Peyer's patch (tissue), 4 donors: ENCODE data around the gene ATG2B. TPM values are rescaled to one million over a fixed set of nuclear protein-coding genes. Genes with fewer than 3 reads are reported as not detected.

Experiments
- DNase-seq, 3 donors: peaks; one replicate each; pipeline ENCODE4 v3.0.0-alpha.2; 2017 to 2019
- H3K27ac ChIP-seq, 4 donors: fragments of 200-600 bp; sonication (generic); one replicate each; pipeline ENCODE4 v1.5.1; 2016 to 2019
- H3K27me3 ChIP-seq, 2 donors: fragments of 200-600 bp; sonication (generic); one replicate each; pipeline ENCODE4 v1.5.1; 2019
- H3K36me3 ChIP-seq, 3 donors: fragments of 200-600 bp; sonication (generic); one replicate each; pipeline ENCODE4 v1.5.1; 2016 to 2019
- H3K4me1 ChIP-seq, 4 donors: fragments of 200-600 bp; sonication (generic); one replicate each; pipeline ENCODE4 v1.5.1; 2016 to 2019
- H3K4me3 ChIP-seq, 4 donors: fragments of 200-600 bp; sonication (generic); 1 replicate in 3 of 4; 2 replicates in 1 of 4; pipeline ENCODE4 v1.5.1; 2016 to 2019; ENCODE audit warnings: mild to moderate bottlenecking in 1 of 4
- H3K9me3 ChIP-seq, 4 donors: fragments of 200-600 bp; sonication (generic); one replicate each; pipeline ENCODE4 v1.5.1; 2016 to 2019; ENCODE audit warnings: mild to moderate bottlenecking in 1 of 4
- CTCF ChIP-seq, 6 experiments: fragments of 450-650 bp in 4 of 6; fragments of 200-600 bp in 2 of 6; sonication (generic) in 1 of 6; IDR thresholded peaks; one replicate each; pipeline ENCODE4 v1.5.1; 2017 to 2019; ENCODE audit warnings: antibody characterized with exemption in 6 of 6, mild to moderate bottlenecking in 3 of 6, moderate library complexity in 1 of 6
- POLR2A ChIP-seq, 2 donors: fragments of 450-650 bp; IDR thresholded peaks; one replicate each; pipeline ENCODE4 v1.5.1; 2017; ENCODE audit warnings: antibody characterized with exemption in 2 of 2, mild to moderate bottlenecking in 2 of 2, moderate library complexity in 2 of 2
- total RNA-seq, 4 donors: library from RNA; depleted of rRNA; stranded (reverse); fragments of >200 nt; gene quantifications; one replicate each; pipeline ENCODE4 v1.1.0, GENCODE V29; 2016

Gene ATG2B
- 10 to 100 TPM; 39.8 to 85.8 (median 47.4) TPM for total RNA-seq

DNA sequence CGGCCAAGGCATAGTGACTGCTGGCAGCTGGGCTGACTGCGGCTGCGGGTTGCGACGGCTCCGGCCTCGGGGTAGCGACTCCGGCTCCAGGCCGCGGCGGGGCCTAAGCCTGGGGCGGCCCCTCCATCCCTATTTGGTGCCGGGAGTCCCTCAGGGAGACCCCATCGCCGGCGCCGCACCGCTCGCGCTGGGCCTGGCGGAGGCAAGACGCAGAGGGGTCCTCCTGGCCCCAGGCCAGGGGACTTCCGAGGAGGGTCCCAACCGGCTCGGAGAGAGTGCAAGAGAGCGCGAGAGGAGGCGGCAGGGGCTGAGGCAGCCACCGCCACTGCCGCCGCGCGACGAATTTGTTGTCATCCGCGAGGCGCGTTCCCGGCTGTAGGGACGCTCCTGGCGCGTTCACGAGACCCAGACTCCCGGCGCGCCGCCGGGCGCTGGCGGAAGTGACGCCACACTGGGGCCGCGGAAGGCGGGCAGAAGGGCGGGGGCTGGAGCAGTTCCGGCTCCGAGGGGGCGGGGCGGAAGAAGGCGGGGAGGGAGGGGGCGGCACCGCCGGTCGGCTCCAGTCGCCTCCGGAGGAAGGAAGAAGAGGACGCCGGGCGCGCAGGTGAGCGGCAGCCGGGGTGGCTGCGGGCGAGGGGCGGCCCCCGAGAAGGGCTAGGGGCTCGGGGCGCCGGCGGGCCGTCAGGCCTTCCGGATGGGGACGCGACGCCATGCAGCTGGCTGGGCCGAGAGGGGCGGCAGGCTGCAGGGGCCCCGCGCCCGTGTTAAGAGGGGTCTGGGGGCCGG is at the start of gene ATG2B, which contains the start of gene GSKIP:
ATG2B (minus strand) TSS at position 377 of the 786 bp plus-strand sequence; CDS start at position 12, 365 bp downstream.
GSKIP (plus strand) TSS at position 562 of the 786 bp plus-strand sequence. CDS start 18,722 bp downstream, outside the sequence.
- Histone ChIP-seq H3K27me3 (no peaks in the 10 kb centered on the region), H3K4me3 (peak within 1 kb of the TSS; percentile 54 to 99 (median 86)), H3K27ac (peak within 1 kb of the TSS; percentile 81 to 99 (median 90)), H3K4me1 (peaks cover 0 to 37% (median 1%) of the 10 kb centered on the region in 4 donors), H3K36me3 (no peaks in the 10 kb centered on the region), H3K9me3 (no peaks in the 10 kb centered on the region)
- no peak for TF ChIP-seq CTCF (IDR thresholded peaks at IDR 0.05)
- peak; percentile 83 to 89 for TF ChIP-seq POLR2A (IDR thresholded peaks at IDR 0.05)
- DNase-seq: peak; percentile 95 to 98 (median 98)

- DNase-seq: no peak
- TF ChIP-seq CTCF (IDR thresholded peaks at IDR 0.05): no peak
- no peak for TF ChIP-seq POLR2A (IDR thresholded peaks at IDR 0.05)
- H3K4me1 ChIP-seq: no peaks in the 10 kb centered on the region
- H3K27ac ChIP-seq: no peak overlapping the region
- no peak overlapping the region for H3K4me3 ChIP-seq
- no peaks in the 10 kb centered on the region for H3K9me3 ChIP-seq
- H3K27me3 ChIP-seq: no peaks in the 10 kb centered on the region
- H3K36me3 ChIP-seq: no peaks in the 10 kb centered on the region
Measured at GRCh38 chr14:96410119-96410518, 47.0 kb upstream of the ATG2B start.

- no peaks in the 10 kb centered on the region for H3K4me1 ChIP-seq
- no peak for DNase-seq
Measured at GRCh38 chr14:96409701-96410100, 46.6 kb upstream of the ATG2B start.

DNA sequence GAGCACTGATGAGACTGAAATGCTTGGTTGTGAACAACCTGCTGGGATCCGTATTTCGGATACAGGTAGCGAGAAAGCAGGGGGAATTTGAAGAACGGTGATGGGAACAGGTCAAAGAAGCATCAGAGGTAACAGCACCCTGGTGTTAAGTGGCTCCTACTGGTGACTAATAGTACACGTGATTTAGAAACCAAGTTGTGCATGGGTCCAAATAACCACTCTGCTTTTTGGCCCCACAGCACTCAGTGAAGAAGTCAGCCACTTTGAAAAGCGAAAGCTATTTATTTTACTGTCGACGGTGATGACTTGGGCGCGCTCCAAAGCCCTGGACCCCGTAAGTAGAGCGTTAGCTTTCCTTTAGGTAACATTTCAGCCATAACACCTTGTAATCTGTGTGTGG is 45.5 kb upstream of the ATG2B start:
- Histone ChIP-seq H3K9me3 (no peaks in the 10 kb centered on the region), H3K4me1 (no peaks in the 10 kb centered on the region), H3K27me3 (no peaks in the 10 kb centered on the region), H3K36me3 (no peaks in the 10 kb centered on the region), H3K4me3 (no peak overlapping the region), H3K27ac (no peak overlapping the region)
- TF ChIP-seq CTCF (IDR thresholded peaks at IDR 0.05) (no peak), POLR2A (IDR thresholded peaks at IDR 0.05) (no peak)
- no peak for DNase-seq

More at GRCh38 chr14:96409701-96410100, 46.6 kb upstream of the ATG2B start:
- Histone ChIP-seq H3K36me3 (no peaks in the 10 kb centered on the region), H3K4me3 (no peak overlapping the region), H3K27me3 (no peaks in the 10 kb centered on the region), H3K9me3 (no peaks in the 10 kb centered on the region), H3K27ac (no peak overlapping the region)
- TF ChIP-seq POLR2A (IDR thresholded peaks at IDR 0.05) (no peak), CTCF (IDR thresholded peaks at IDR 0.05) (no peak)

GRCh38 chr14:96407935-96408570 is 44.9 kb upstream of the ATG2B start:
- H3K4me1 ChIP-seq: no peaks in the 10 kb centered on the region
- no peaks in the 10 kb centered on the region for H3K36me3 ChIP-seq
- DNase-seq: no peak
- H3K27me3 ChIP-seq: no peaks in the 10 kb centered on the region
- TF ChIP-seq CTCF (IDR thresholded peaks at IDR 0.05) (no peak), POLR2A (IDR thresholded peaks at IDR 0.05) (no peak)
- no peak overlapping the region for H3K27ac ChIP-seq
- H3K9me3 ChIP-seq: no peaks in the 10 kb centered on the region
- H3K4me3 ChIP-seq: no peak overlapping the region
